ENCODE measurements around the gene AKR1B1. TPM values are rescaled to one million over a fixed set of nuclear protein-coding genes. Genes with fewer than 3 reads are reported as not detected.

Gene AKR1B1
- 219 and 229 TPM in 2 replicates for polyA plus RNA-seq (2013)

DNA sequence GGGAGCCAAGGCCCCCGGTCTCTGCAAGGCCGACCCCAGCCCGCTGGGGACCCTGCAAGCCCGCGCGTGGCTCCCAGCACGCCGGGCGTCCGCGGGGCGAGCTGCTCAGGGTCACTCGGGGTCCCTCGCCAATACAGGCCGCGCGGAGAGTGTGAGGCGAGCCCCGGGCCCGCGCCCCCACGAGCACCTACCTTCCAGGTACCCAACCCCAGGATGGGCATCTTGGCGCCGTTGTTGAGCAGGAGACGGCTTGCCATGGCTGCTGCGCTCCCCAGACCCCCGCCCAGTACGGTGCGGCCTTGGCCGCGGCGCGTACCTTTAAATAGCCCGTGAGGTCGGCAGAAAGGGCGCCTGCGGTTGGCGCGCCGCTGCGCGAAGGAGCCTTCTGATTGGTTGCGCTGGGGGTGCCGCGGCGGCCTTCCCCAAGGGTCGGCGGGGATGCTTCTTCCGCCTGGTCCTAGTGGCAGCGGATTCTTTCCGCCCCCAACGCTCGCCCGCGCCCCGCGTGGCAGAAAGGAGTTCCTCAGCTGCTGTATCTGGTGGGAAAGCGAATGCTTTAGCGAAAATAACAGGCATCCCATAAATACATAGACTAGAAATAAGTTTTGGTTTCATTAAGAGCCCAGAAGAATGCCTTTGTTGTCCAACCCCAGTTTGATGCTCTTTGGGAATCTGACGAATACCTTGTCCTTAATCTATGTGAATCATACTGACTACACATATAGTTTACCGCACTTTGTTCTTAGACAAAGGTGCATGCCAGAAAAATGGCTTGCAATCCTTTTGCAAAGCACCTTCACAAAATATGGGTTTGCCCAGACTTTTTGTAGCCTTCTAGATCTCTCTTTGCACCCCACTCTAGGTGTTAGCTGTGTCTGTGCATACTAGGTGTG, at the start of gene AKR1B1:
TSS of gene AKR1B1 (minus strand) at position 295 of the 893 bp plus-strand sequence. CDS start at position 257, 38 bp downstream.
- peaks cover 6% of the 10 kb centered on the region for H3K9me3 ChIP-seq (ENCODE audit: insufficient read depth, low read depth, low read length)
- no peak within 1 kb of the TSS for H3K23ac ChIP-seq (ENCODE audit: low read length)
- H3K27me3 ChIP-seq (ENCODE audit: insufficient read depth, low read length), result no peaks in the 10 kb centered on the region
- H3K18ac ChIP-seq (ENCODE audit: low read length), result peak within 1 kb of the TSS; percentile 90
- H2AK5ac ChIP-seq (ENCODE audit: low read length), result no peak within 1 kb of the TSS
- peaks cover 10 to 11% of the 10 kb centered on the region in 2 experiments for H3K4me1 ChIP-seq (ENCODE audit: control insufficient read depth in 1 of 2, insufficient read depth in 2 of 2, low read length in 2 of 2)
- no CpG with 5 or more reads among the region's 61 CpGs for WGBS (ENCODE audit: extremely low coverage, insufficient coverage, insufficient read length)
- no peak within 1 kb of the TSS for H3K27ac ChIP-seq (ENCODE audit: low read depth, low read length)
- peak within 1 kb of the TSS; percentile 78 for H3K4ac ChIP-seq (ENCODE audit: low read depth, low read length)
- peaks cover 16% of the 10 kb centered on the region for H3K79me1 ChIP-seq (ENCODE audit: low read length)
- H3K4me3 ChIP-seq (ENCODE audit: low read depth, low read length), result peak within 1 kb of the TSS; percentile 92
- peak within 1 kb of the TSS; percentile 93 for H4K8ac ChIP-seq (ENCODE audit: low read depth, low read length)
- H4K12ac ChIP-seq (ENCODE audit: low read depth, low read length), result peak within 1 kb of the TSS; percentile 61
- H4K91ac ChIP-seq (ENCODE audit: low read depth, low read length), result peak within 1 kb of the TSS; percentile 82
- peak within 1 kb of the TSS; percentile 84 for H3K14ac ChIP-seq (ENCODE audit: low read length)
- H3K36me3 ChIP-seq (ENCODE audit: control insufficient read depth in 1 of 2, insufficient read depth in 2 of 2, low read length in 2 of 2), result no peaks in the 10 kb centered on the region
- peak within 1 kb of the TSS; percentile 81 for H3K4me2 ChIP-seq (ENCODE audit: low read length)
- peak; percentile 79 to 85 for DNase-seq
- H3K9ac ChIP-seq (ENCODE audit: low read length), result peak within 1 kb of the TSS; percentile 55
- H2BK12ac ChIP-seq (ENCODE audit: low read length), result no peak within 1 kb of the TSS
- H2BK120ac ChIP-seq (ENCODE audit: insufficient read depth, low read length, poor library complexity), result peak within 1 kb of the TSS; percentile 85
- H2AFZ ChIP-seq (ENCODE audit: insufficient read depth, low read length, poor library complexity), result peak within 1 kb of the TSS; percentile 75
- H3K79me2 ChIP-seq (ENCODE audit: control insufficient read depth, insufficient read depth, low read length, poor library complexity), result peaks cover 5% of the 10 kb centered on the region
- H2BK5ac ChIP-seq (ENCODE audit: low read depth, low read length, poor library complexity), result peak within 1 kb of the TSS; percentile 54

DNA sequence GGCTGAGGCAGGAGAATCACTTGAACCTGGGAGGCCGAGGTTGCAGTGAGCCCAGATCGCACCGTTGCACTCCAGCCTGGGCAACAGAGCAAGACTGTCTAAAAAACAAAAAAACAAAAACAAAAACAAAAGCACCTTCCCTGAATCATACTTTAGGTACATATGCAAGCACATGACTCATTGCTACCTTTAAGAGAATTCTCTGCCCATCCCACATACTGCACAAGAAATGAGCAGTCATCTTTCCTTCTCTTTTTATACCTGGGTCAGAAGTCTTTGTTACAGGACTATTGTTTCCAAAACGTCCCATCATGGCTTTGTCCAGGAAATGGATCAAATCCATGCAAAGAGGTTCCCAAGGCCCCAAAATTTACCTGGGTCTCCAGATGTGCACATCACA, 47.0 kb upstream of the AKR1B1 start:
- Histone ChIP-seq H4K12ac (ENCODE audit: low read depth, low read length) (no peak overlapping the region), H3K14ac (ENCODE audit: low read length) (no peak overlapping the region), H4K91ac (ENCODE audit: low read depth, low read length) (no peak overlapping the region), H2BK5ac (ENCODE audit: low read depth, low read length, poor library complexity) (no peak overlapping the region), H3K18ac (ENCODE audit: low read length) (no peak overlapping the region), H3K23ac (ENCODE audit: low read length) (no peak overlapping the region), H2AK5ac (ENCODE audit: low read length) (no peak overlapping the region), H3K9me3 (ENCODE audit: insufficient read depth, low read depth, low read length) (no peaks in the 10 kb centered on the region), H4K8ac (ENCODE audit: low read depth, low read length) (no peak overlapping the region), H3K4me3 (ENCODE audit: low read depth, low read length) (no peak overlapping the region), H3K79me1 (ENCODE audit: low read length) (no peaks in the 10 kb centered on the region), H3K9ac (ENCODE audit: low read length) (no peak overlapping the region), H3K27me3 (ENCODE audit: insufficient read depth, low read length) (no peaks in the 10 kb centered on the region), H3K36me3 (ENCODE audit: control insufficient read depth in 1 of 2, insufficient read depth in 2 of 2, low read length in 2 of 2) (no peaks in the 10 kb centered on the region), H2AFZ (ENCODE audit: insufficient read depth, low read length, poor library complexity) (no peak overlapping the region), H3K4me2 (ENCODE audit: low read length) (no peak overlapping the region), H3K27ac (ENCODE audit: low read depth, low read length) (no peak overlapping the region), H3K79me2 (ENCODE audit: control insufficient read depth, insufficient read depth, low read length, poor library complexity) (no peaks in the 10 kb centered on the region), H2BK12ac (ENCODE audit: low read length) (no peak overlapping the region), H2BK120ac (ENCODE audit: insufficient read depth, low read length, poor library complexity) (no peak overlapping the region), H3K4me1 (ENCODE audit: control insufficient read depth in 1 of 2, insufficient read depth in 2 of 2, low read length in 2 of 2) (peaks cover 0 to 6% of the 10 kb centered on the region in 2 experiments), H3K4ac (ENCODE audit: low read depth, low read length) (no peak overlapping the region)
- no CpG with 5 or more reads among the region's 4 CpGs for WGBS (ENCODE audit: extremely low coverage, insufficient coverage, insufficient read length)
- peak in 1 of 2 donors; percentile 37 for DNase-seq

DNA sequence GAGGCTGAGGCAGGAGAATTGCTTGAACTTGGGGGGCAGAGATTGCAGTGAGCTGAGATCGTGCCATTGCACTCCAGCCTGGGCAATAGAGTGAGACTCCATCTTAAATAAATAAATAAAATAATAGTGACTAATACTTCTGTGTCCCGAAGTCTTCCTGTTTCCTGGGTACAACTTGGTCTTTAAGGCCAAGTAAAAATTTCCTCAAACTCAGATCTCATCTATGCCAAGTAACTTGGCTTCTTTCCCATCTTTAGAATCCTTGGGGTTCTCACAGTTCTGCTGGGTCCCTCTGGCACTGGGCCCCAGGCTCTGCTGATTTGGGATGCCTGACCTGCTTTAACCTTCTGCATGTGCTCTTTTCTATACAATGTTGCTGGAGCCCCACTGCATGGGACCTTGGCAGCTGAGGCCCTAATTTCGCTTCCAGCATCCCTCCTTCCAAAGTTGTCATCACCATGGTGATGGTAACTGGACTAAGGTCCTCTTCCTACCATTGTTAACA, 45.8 kb upstream of the AKR1B1 start:
- Histone ChIP-seq H3K4ac (ENCODE audit: low read depth, low read length) (no peak overlapping the region), H3K18ac (ENCODE audit: low read length) (no peak overlapping the region), H4K8ac (ENCODE audit: low read depth, low read length) (no peak overlapping the region), H3K4me3 (ENCODE audit: low read depth, low read length) (no peak overlapping the region), H3K9ac (ENCODE audit: low read length) (no peak overlapping the region), H2AK5ac (ENCODE audit: low read length) (no peak overlapping the region), H4K91ac (ENCODE audit: low read depth, low read length) (no peak overlapping the region), H3K79me1 (ENCODE audit: low read length) (no peaks in the 10 kb centered on the region), H3K27me3 (ENCODE audit: insufficient read depth, low read length) (no peaks in the 10 kb centered on the region), H3K9me3 (ENCODE audit: insufficient read depth, low read depth, low read length) (no peaks in the 10 kb centered on the region), H4K12ac (ENCODE audit: low read depth, low read length) (no peak overlapping the region), H3K27ac (ENCODE audit: low read depth, low read length) (no peak overlapping the region), H3K36me3 (ENCODE audit: control insufficient read depth in 1 of 2, insufficient read depth in 2 of 2, low read length in 2 of 2) (no peaks in the 10 kb centered on the region), H2BK120ac (ENCODE audit: insufficient read depth, low read length, poor library complexity) (no peak overlapping the region), H3K4me2 (ENCODE audit: low read length) (no peak overlapping the region), H2BK12ac (ENCODE audit: low read length) (no peak overlapping the region), H2AFZ (ENCODE audit: insufficient read depth, low read length, poor library complexity) (no peak overlapping the region), H3K4me1 (ENCODE audit: control insufficient read depth in 1 of 2, insufficient read depth in 2 of 2, low read length in 2 of 2) (no peaks in the 10 kb centered on the region), H3K14ac (ENCODE audit: low read length) (no peak overlapping the region), H2BK5ac (ENCODE audit: low read depth, low read length, poor library complexity) (no peak overlapping the region), H3K23ac (ENCODE audit: low read length) (no peak overlapping the region), H3K79me2 (ENCODE audit: control insufficient read depth, insufficient read depth, low read length, poor library complexity) (no peaks in the 10 kb centered on the region)
- no CpG with 5 or more reads among the region's 3 CpGs for WGBS (ENCODE audit: extremely low coverage, insufficient coverage, insufficient read length)
- DNase-seq, result no peak

DNA sequence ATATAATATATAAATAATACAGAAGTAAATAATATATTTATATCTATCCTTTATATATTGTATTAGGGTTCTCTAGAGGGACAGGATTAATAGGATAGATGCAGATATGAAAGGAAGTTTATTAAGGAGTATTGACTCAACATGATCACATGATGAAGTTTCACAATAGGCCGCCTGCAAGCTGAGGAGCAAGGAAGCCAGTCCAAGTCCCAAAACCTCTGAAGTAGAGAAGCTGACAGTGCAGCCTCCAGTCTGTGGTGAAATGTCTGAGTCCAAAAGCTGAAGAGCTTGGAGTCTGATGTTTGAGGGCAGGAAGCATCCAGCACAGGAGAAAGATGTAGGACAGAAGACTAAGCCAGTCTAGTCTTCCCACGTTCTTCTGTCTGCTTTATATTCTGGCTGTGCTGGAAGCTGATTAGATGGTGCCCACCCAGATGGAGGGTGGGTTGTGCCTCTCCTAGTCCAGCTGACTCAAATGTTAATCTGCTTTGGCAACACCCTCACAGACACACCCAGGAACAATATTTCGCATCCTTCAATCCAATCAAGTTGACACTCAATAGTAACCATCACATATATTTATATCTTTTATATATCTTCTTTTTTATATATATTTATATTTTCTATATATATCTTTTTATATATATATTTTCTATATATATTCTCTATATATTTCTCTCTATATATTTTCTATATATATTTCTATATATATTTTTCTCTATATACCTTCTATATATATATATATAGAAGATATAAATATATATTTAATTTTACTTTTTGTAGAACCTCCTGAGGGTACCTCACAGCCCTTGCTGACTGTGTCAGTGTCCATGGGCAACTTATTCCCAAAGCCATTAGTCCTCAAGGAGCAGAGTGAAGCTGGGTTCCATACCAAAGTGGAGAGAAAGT, 43.8 kb upstream of the AKR1B1 start:
- H2AFZ ChIP-seq (ENCODE audit: insufficient read depth, low read length, poor library complexity), result no peak overlapping the region
- no peaks in the 10 kb centered on the region for H3K4me1 ChIP-seq (ENCODE audit: control insufficient read depth in 1 of 2, insufficient read depth in 2 of 2, low read length in 2 of 2)
- no peak overlapping the region for H3K27ac ChIP-seq (ENCODE audit: low read depth, low read length)
- no peak overlapping the region for H2BK12ac ChIP-seq (ENCODE audit: low read length)
- H3K36me3 ChIP-seq (ENCODE audit: control insufficient read depth in 1 of 2, insufficient read depth in 2 of 2, low read length in 2 of 2), result no peaks in the 10 kb centered on the region
- no peak overlapping the region for H2BK5ac ChIP-seq (ENCODE audit: low read depth, low read length, poor library complexity)
- WGBS (ENCODE audit: extremely low coverage, insufficient coverage, insufficient read length), result no CpG with 5 or more reads among the region's 3 CpGs
- H3K18ac ChIP-seq (ENCODE audit: low read length), result no peak overlapping the region
- no peak overlapping the region for H2AK5ac ChIP-seq (ENCODE audit: low read length)
- H3K79me1 ChIP-seq (ENCODE audit: low read length), result no peaks in the 10 kb centered on the region
- no peak overlapping the region for H4K12ac ChIP-seq (ENCODE audit: low read depth, low read length)
- H3K9me3 ChIP-seq (ENCODE audit: insufficient read depth, low read depth, low read length), result no peaks in the 10 kb centered on the region
- no peak overlapping the region for H3K4me3 ChIP-seq (ENCODE audit: low read depth, low read length)
- DNase-seq, result peak in 1 of 2 donors; percentile 43
- no peak overlapping the region for H3K4ac ChIP-seq (ENCODE audit: low read depth, low read length)
- H4K91ac ChIP-seq (ENCODE audit: low read depth, low read length), result no peak overlapping the region
- no peaks in the 10 kb centered on the region for H3K27me3 ChIP-seq (ENCODE audit: insufficient read depth, low read length)
- H4K8ac ChIP-seq (ENCODE audit: low read depth, low read length), result no peak overlapping the region
- H3K9ac ChIP-seq (ENCODE audit: low read length), result no peak overlapping the region
- no peak overlapping the region for H2BK120ac ChIP-seq (ENCODE audit: insufficient read depth, low read length, poor library complexity)
- no peak overlapping the region for H3K4me2 ChIP-seq (ENCODE audit: low read length)
- H3K14ac ChIP-seq (ENCODE audit: low read length), result no peak overlapping the region
- H3K23ac ChIP-seq (ENCODE audit: low read length), result no peak overlapping the region
- no peaks in the 10 kb centered on the region for H3K79me2 ChIP-seq (ENCODE audit: control insufficient read depth, insufficient read depth, low read length, poor library complexity)

All from trophoblast cell (in vitro differentiated cells and primary cell).